B cell (primary cell): ENCODE results near the gene MEG3. TPM values are rescaled to one million over a fixed set of nuclear protein-coding genes. Genes with fewer than 3 reads are reported as not detected.

Source experiments
- ATAC-seq: fragments of 200-7000 bp; cut with Tn5 transposase; one replicate; pipeline ENCODE4 v1.10.0; 2021; ENCODE audit warnings: low read depth, mild to moderate bottlenecking, moderate number of reproducible peaks, moderate library complexity
- CTCF ChIA-PET: fragments of 350-600 bp; sonication (Branson Sonifier 250); formaldehyde crosslinking; loops from one replicate; lab custom pipeline; 2021; ENCODE audit warnings: antibody characterized with exemption, inconsistent platforms; lab: Charles Lee
- POLR2A ChIA-PET: fragments of 350-600 bp; sonication (Branson Sonifier 250); formaldehyde crosslinking; loops from one replicate; lab custom pipeline; 2021; ENCODE audit warnings: antibody characterized with exemption; lab: Charles Lee
- DNase-seq: peaks from one replicate; pipeline ENCODE4 v3.0.0; 2013
- H2AFZ ChIP-seq: 2 replicates; pipeline ENCODE4 v1.6.1; 2012; ENCODE audit warnings: mild to moderate bottlenecking, low read depth, low read length; ENCODE audit not compliant: insufficient read depth, poor library complexity, severe bottlenecking
- H3K27ac ChIP-seq, 2 donors: 1 replicate in 1 of 2; 2 replicates in 1 of 2; pipeline ENCODE4 v1.5.1; 2012 to 2013; ENCODE audit warnings: low read length in 2 of 2, mild to moderate bottlenecking in 2 of 2, moderate library complexity in 1 of 2
- H3K27me3 ChIP-seq, 4 experiments: fragments of 200-600 bp in 1 of 4; sonication (generic) in 1 of 4; replicated peaks in 1 of 4; 1 replicate in 2 of 4; 2 replicates in 2 of 4; pipeline versions ENCODE4 v1.6.1 to v1.7.0; 2013 to 2016; ENCODE audit warnings: low read length in 3 of 4, mild to moderate bottlenecking in 2 of 4, mixed read lengths in 1 of 4, moderate library complexity in 1 of 4; ENCODE audit not compliant: insufficient read depth in 4 of 4, control insufficient read depth in 3 of 4; ENCODE audit errors: control extremely low read depth in 1 of 4
- H3K36me3 ChIP-seq, 2 experiments: replicated peaks in 1 of 2; 1 replicate in 1 of 2; 2 replicates in 1 of 2; pipeline versions ENCODE4 v1.6.1 to v1.7.1; 2013; ENCODE audit warnings: low read length in 1 of 2; ENCODE audit not compliant: insufficient read depth in 2 of 2, control insufficient read depth in 1 of 2; ENCODE audit errors: control extremely low read depth in 1 of 2, extremely low read depth in 1 of 2
- H3K4me1 ChIP-seq, 2 donors: fragments of 200-600 bp in 1 of 2; sonication (generic) in 1 of 2; 1 replicate in 1 of 2; 2 replicates in 1 of 2; pipeline versions ENCODE4 v1.5.1 to v1.6.1; 2013 to 2017; ENCODE audit warnings: low read length in 2 of 2; ENCODE audit not compliant: control insufficient read depth in 2 of 2, insufficient read depth in 2 of 2
- H3K4me2 ChIP-seq: replicated peaks from 2 replicates; pipeline ENCODE3; 2012; ENCODE audit warnings: mild to moderate bottlenecking, low read depth, low read length; ENCODE audit not compliant: poor library complexity, severe bottlenecking
- H3K4me3 ChIP-seq, 5 experiments: fragments of 200-600 bp in 1 of 5; sonication (generic) in 1 of 5; 1 replicate in 3 of 5; 2 replicates in 2 of 5; pipeline versions ENCODE4 v1.5.1 to v1.7.0; 2011 to 2016; ENCODE audit warnings: low read length in 4 of 5, mild to moderate bottlenecking in 4 of 5, low read depth in 2 of 5, control low read depth in 1 of 5, moderate library complexity in 1 of 5; ENCODE audit not compliant: insufficient read depth in 1 of 5; ENCODE audit errors: control extremely low read depth in 1 of 5, extremely low read depth in 1 of 5
- H3K79me2 ChIP-seq: fragments of 200-600 bp; sonication (generic); one replicate; pipeline ENCODE4 v1.6.0; 2016; ENCODE audit warnings: low read length; ENCODE audit not compliant: control insufficient read depth, insufficient read depth
- H3K9ac ChIP-seq: fragments of 200-600 bp; sonication (generic); 2 replicates; pipeline ENCODE4 v1.6.1; 2017; ENCODE audit warnings: mild to moderate bottlenecking, low read length, moderate library complexity
- H3K9me3 ChIP-seq, 3 donors: one replicate each; pipeline versions ENCODE4 v1.6.1 to v1.7.1; 2013; ENCODE audit warnings: low read length in 2 of 3; ENCODE audit not compliant: control insufficient read depth in 2 of 3, insufficient read depth in 1 of 3; ENCODE audit errors: control extremely low read depth in 1 of 3
- H4K20me1 ChIP-seq: 2 replicates; pipeline ENCODE4 v1.6.0; 2012; ENCODE audit warnings: mild to moderate bottlenecking, low read length; ENCODE audit not compliant: insufficient read depth, control insufficient read depth, poor library complexity, severe bottlenecking
- H3K27ac Mint-ChIP-seq: one replicate; pipeline ENCODE4 v1.8.0; 2021; ENCODE audit warnings: mixed read lengths
- H3K27me3 Mint-ChIP-seq: one replicate; pipeline ENCODE4 v1.8.0; 2021; ENCODE audit warnings: mixed read lengths
- H3K4me1 Mint-ChIP-seq: one replicate; pipeline ENCODE4 v1.8.0; 2021; ENCODE audit warnings: mixed read lengths
- H3K4me3 Mint-ChIP-seq: one replicate; pipeline ENCODE4 v1.8.0; 2021; ENCODE audit warnings: mixed read lengths
- H3K9me3 Mint-ChIP-seq: one replicate; pipeline ENCODE4 v1.8.0; 2022; ENCODE audit warnings: mixed read lengths; ENCODE audit not compliant: insufficient read depth
- CTCF ChIP-seq: fragments of 200-600 bp; IDR thresholded peaks from one replicate; pipeline ENCODE4 v1.8.0; 2022; ENCODE audit warnings: antibody characterized with exemption, mild to moderate bottlenecking
- EZH2 ChIP-seq: IDR thresholded peaks from 2 replicates; pipeline ENCODE4 v1.6.1; 2012; ENCODE audit warnings: borderline replicate concordance, low read depth, mild to moderate bottlenecking, moderate library complexity, low read length; ENCODE audit not compliant: insufficient read depth, poor library complexity, severe bottlenecking
- WGBS: methylation state at CpG from one replicate; pipeline ENCODE4 v1.1.5; 2013; ENCODE audit warnings: missing lambda C conversion rate; ENCODE audit not compliant: insufficient coverage; 5-methylcytosine and 5-hydroxymethylcytosine counted together
- intact Hi-C: fragments of 100-400 bp; cut with micrococcal nuclease; formaldehyde crosslinking; loops from one replicate; pipeline ENCODE4 v1.10.0; 2022
- polyA plus RNA-seq: library from polyadenylated mRNA; depleted of rRNA; stranded (reverse); fragments of >200 nt; gene quantifications from 2 replicates; pipeline ENCODE4 v1.2.3, GENCODE V29; 2012
- total RNA-seq, 2 donors: library from RNA; stranded (reverse); fragments of 120-200 nt in 1 of 2; gene quantifications; 1 replicate in 1 of 2; 2 replicates in 1 of 2; pipeline versions ENCODE4 v1.2.3 to v1.2.4, GENCODE V29; 2013 to 2022

Gene MEG3
- total and polyA plus RNA-seq, 2 donors (not counting 1 experiment from before 2014, with no cell fraction given), result 0.13 TPM; not detected in 1

- Histone ChIP-seq H3K9me3 (peaks cover 0 to 9% (median 0%) of the 10 kb centered on the region in 3 donors), H3K4me3 (no peak overlapping the region), H2AFZ (no peak overlapping the region), H3K36me3 (no peaks in the 10 kb centered on the region), H3K27me3 (no peaks in the 10 kb centered on the region), H3K79me2 (no peaks in the 10 kb centered on the region), H3K9ac (no peak overlapping the region), H3K4me2 (no peak overlapping the region), H3K4me1 (no peaks in the 10 kb centered on the region), H4K20me1 (no peaks in the 10 kb centered on the region), H3K27ac (no peak overlapping the region)
- TF ChIP-seq CTCF (no peak), EZH2 (no peak)
- intact Hi-C loops, result no loop called here
- no peaks in the 10 kb centered on the region for H3K27me3 Mint-ChIP-seq
- no peak for DNase-seq
- no peaks in the 10 kb centered on the region for H3K9me3 Mint-ChIP-seq
- POLR2A ChIA-PET, result no interaction called here
- WGBS, result 87% methylated on average over 6 of the region's 9 CpGs
- CTCF ChIA-PET, result no interaction called here
- no peak overlapping the region for H3K27ac Mint-ChIP-seq
- no peak overlapping the region for H3K4me3 Mint-ChIP-seq
- H3K4me1 Mint-ChIP-seq, result no peaks in the 10 kb centered on the region
- ATAC-seq, result no peak
Measured at GRCh38 chr14:100864960-100865681, 39.2 kb downstream of the MEG3 start.

- no peak for DNase-seq
- 89% methylated on average over 16 of the region's 22 CpGs for WGBS
- Histone ChIP-seq H3K27ac (no peak overlapping the region), H3K9me3 (peaks cover 0 to 9% (median 0%) of the 10 kb centered on the region in 3 donors), H3K4me2 (no peak overlapping the region), H3K36me3 (no peaks in the 10 kb centered on the region), H3K9ac (no peak overlapping the region), H2AFZ (no peak overlapping the region), H4K20me1 (no peaks in the 10 kb centered on the region), H3K4me3 (no peak overlapping the region), H3K79me2 (no peaks in the 10 kb centered on the region), H3K27me3 (no peaks in the 10 kb centered on the region), H3K4me1 (no peaks in the 10 kb centered on the region)
- no peak for TF ChIP-seq EZH2
- ATAC-seq, result no peak
- ChIA-PET POLR2A (no interaction called here), CTCF (no interaction called here)
- Mint-ChIP-seq H3K4me1 (no peaks in the 10 kb centered on the region), H3K4me3 (no peak overlapping the region), H3K27ac (no peak overlapping the region), H3K27me3 (no peaks in the 10 kb centered on the region), H3K9me3 (no peaks in the 10 kb centered on the region)
- intact Hi-C loops, result no loop called here
Measured at GRCh38 chr14:100865682-100866591, 40.0 kb downstream of the MEG3 start.
